ENCODE measurements around the gene NFASC. TPM values are rescaled to one million over a fixed set of nuclear protein-coding genes. Genes with fewer than 3 reads are reported as not detected.

NFASC gene
- total and polyA plus RNA-seq, 4 donors, result 0.23 to 5.4 (median 1.9) TPM

DNA sequence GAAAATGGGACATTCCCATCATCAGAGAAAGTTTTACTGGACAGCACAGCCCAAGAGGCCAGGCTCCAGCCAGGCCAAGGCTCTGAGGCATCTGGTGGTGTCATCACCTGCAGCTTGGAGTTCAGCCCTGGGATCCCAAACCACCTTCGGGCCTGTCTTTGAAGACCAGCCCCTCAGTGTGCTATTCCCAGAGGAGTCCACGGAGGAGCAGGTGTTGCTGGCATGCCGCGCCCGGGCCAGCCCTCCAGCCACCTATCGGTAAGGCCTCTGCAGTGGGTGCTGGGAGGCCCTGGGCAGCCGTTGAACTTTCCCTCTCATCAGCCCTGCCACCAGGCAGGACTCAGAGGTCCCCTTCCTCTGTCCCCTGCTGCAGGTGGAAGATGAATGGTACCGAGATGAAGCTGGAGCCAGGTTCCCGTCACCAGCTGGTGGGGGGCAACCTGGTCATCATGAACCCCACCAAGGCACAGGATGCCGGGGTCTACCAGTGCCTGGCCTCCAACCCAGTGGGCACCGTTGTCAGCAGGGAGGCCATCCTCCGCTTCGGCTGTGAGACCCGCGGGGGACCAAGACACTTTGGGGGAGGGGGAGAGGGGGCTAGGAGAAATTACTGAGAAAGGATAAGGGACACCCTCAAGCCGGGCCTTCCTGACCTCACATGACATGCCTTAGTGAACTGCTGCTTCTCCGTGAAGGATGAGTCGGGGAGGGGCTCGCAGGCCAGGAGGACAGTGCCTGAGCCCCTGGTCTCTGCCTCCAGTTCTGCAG is 187.3 kb downstream of the NFASC start (continued):
- TF ChIP-seq, protein P1, sequence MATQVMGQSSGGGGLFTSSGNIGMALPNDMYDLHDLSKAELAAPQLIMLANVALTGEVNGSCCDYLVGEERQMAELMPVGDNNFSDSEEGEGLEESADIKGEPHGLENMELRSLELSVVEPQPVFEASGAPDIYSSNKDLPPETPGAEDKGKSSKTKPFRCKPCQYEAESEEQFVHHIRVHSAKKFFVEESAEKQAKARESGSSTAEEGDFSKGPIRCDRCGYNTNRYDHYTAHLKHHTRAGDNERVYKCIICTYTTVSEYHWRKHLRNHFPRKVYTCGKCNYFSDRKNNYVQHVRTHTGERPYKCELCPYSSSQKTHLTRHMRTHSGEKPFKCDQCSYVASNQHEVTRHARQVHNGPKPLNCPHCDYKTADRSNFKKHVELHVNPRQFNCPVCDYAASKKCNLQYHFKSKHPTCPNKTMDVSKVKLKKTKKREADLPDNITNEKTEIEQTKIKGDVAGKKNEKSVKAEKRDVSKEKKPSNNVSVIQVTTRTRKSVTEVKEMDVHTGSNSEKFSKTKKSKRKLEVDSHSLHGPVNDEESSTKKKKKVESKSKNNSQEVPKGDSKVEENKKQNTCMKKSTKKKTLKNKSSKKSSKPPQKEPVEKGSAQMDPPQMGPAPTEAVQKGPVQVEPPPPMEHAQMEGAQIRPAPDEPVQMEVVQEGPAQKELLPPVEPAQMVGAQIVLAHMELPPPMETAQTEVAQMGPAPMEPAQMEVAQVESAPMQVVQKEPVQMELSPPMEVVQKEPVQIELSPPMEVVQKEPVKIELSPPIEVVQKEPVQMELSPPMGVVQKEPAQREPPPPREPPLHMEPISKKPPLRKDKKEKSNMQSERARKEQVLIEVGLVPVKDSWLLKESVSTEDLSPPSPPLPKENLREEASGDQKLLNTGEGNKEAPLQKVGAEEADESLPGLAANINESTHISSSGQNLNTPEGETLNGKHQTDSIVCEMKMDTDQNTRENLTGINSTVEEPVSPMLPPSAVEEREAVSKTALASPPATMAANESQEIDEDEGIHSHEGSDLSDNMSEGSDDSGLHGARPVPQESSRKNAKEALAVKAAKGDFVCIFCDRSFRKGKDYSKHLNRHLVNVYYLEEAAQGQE (IDR thresholded peaks at IDR 0.05), result no peak
- TF ChIP-seq, protein P2, sequence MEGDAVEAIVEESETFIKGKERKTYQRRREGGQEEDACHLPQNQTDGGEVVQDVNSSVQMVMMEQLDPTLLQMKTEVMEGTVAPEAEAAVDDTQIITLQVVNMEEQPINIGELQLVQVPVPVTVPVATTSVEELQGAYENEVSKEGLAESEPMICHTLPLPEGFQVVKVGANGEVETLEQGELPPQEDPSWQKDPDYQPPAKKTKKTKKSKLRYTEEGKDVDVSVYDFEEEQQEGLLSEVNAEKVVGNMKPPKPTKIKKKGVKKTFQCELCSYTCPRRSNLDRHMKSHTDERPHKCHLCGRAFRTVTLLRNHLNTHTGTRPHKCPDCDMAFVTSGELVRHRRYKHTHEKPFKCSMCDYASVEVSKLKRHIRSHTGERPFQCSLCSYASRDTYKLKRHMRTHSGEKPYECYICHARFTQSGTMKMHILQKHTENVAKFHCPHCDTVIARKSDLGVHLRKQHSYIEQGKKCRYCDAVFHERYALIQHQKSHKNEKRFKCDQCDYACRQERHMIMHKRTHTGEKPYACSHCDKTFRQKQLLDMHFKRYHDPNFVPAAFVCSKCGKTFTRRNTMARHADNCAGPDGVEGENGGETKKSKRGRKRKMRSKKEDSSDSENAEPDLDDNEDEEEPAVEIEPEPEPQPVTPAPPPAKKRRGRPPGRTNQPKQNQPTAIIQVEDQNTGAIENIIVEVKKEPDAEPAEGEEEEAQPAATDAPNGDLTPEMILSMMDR (IDR thresholded peaks at IDR 0.05; ENCODE audit: low read depth, low read length, missing input control), result no peak
- TF ChIP-seq HNF4A (conservative IDR thresholded peaks at IDR 0.05), result no peak
- TF ChIP-seq SP1 (IDR thresholded peaks at IDR 0.05), result no peak
- TF ChIP-seq TAF1 (conservative IDR thresholded peaks at IDR 0.05), result no peak
- TF ChIP-seq, protein P3, sequence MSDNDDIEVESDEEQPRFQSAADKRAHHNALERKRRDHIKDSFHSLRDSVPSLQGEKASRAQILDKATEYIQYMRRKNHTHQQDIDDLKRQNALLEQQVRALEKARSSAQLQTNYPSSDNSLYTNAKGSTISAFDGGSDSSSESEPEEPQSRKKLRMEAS (IDR thresholded peaks at IDR 0.05), result no peak
- no peak for TF ChIP-seq NR2F2 (IDR thresholded peaks at IDR 0.05)
- no peak for TF ChIP-seq RXRA (IDR thresholded peaks at IDR 0.05)

DNA sequence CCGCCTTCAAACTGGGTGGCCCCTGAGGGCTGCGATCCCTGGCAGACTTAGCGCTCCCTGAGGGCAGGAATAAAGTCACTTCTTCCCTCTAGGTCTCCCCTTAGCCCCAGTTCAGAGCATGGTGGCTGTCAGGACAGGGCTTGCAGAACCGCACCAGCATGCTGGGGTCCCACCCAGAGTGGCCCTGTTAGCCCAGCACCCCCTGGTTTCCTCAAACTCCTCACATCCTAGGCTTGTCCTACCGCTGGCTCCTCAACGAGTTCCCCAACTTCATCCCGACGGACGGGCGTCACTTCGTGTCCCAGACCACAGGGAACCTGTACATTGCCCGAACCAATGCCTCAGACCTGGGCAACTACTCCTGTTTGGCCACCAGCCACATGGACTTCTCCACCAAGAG is 188.2 kb downstream of the NFASC start:
- TF ChIP-seq RAD21 (IDR thresholded peaks at IDR 0.05) (no peak), HNF4A (conservative IDR thresholded peaks at IDR 0.05) (no peak)
- TF ChIP-seq, protein P1 (IDR thresholded peaks at IDR 0.05), result no peak
- Histone ChIP-seq H3K9me3 (ENCODE audit: control insufficient read depth in 4 of 4, low read length in 3 of 4) (no peaks in the 10 kb centered on the region), H3K4me3 (ENCODE audit: low read depth in 1 of 3, low read length in 3 of 3) (no peak overlapping the region), H3K4me1 (ENCODE audit: control insufficient read depth in 4 of 4, insufficient read depth in 4 of 4, low read length in 3 of 4) (peaks cover 0 to 3% (median 0%) of the 10 kb centered on the region in 4 donors), H3K27ac (ENCODE audit: low read depth in 1 of 2, low read length in 2 of 2) (no peak overlapping the region), H3K9ac (ENCODE audit: low read depth in 1 of 2, low read length in 2 of 2) (no peak overlapping the region), H3K36me3 (ENCODE audit: control insufficient read depth in 4 of 4, insufficient read depth in 3 of 4, low read depth in 1 of 4, low read length in 3 of 4) (no peaks in the 10 kb centered on the region), H3K27me3 (ENCODE audit: control insufficient read depth in 4 of 4, insufficient read depth in 4 of 4, low read length in 3 of 4) (no peaks in the 10 kb centered on the region)
- 96% methylated on average over 12 of the region's 12 CpGs for WGBS
- DNase-seq (ENCODE audit: low spot score), result no peak
